Activated T-helper 2 cell treated with anti-CD3 and anti-CD28 coated beads, Interferon-gamma antibody, Interleukin-2, Interleukin-4, amounts not matched to agents 10 μg/mL and 5 μg/mL and 100 μg/mL, durations not matched to agents 14 hours and 24 hours and 36 hours (primary cell): ENCODE results near the gene MYOZ3. TPM values are rescaled to one million over a fixed set of nuclear protein-coding genes. Genes with fewer than 3 reads are reported as not detected.

Experiments
- DNase-seq: peaks from one replicate; pipeline ENCODE4 v3.0.0; 2021; ENCODE audit warnings: low spot score
- H3K27ac Mint-ChIP-seq: one replicate; pipeline ENCODE4 v1.8.0; 2021; ENCODE audit warnings: mixed read lengths
- H3K27me3 Mint-ChIP-seq: one replicate; pipeline ENCODE4 v1.8.0; 2021; ENCODE audit warnings: low read depth, mixed read lengths
- H3K36me3 Mint-ChIP-seq: one replicate; pipeline ENCODE4 v1.8.0; 2021; ENCODE audit warnings: low read depth, mixed read lengths
- H3K4me1 Mint-ChIP-seq: one replicate; pipeline ENCODE4 v1.8.0; 2021; ENCODE audit warnings: low read depth, mixed read lengths
- H3K4me3 Mint-ChIP-seq: one replicate; pipeline ENCODE4 v1.8.0; 2021; ENCODE audit warnings: low read depth, mild to moderate bottlenecking, moderate library complexity, mixed read lengths
- H3K9me3 Mint-ChIP-seq: one replicate; pipeline ENCODE4 v1.8.0; 2021; ENCODE audit warnings: mixed read lengths
- intact Hi-C: fragments of 100-400 bp; cut with micrococcal nuclease; formaldehyde crosslinking; loops from one replicate; pipeline ENCODE4 v1.15.1; 2023
- total RNA-seq: library from RNA; stranded (reverse); gene quantifications from 2 replicates; pipeline ENCODE4 v1.2.3, GENCODE V29; 2022

Gene MYOZ3
- total RNA-seq, 1 donor from 2014 or later = 0.09 TPM

- DNase-seq = no peak
- intact Hi-C loops = loop anchor here (10.0 kb wide), 1 partner anchor 197 kb away; no protein-coding TSS in a partner anchor
- Mint-ChIP-seq H3K27me3 (peaks cover 7% of the 10 kb centered on the region), H3K27ac (no peak overlapping the region), H3K36me3 (no peaks in the 10 kb centered on the region), H3K4me1 (peaks cover 2% of the 10 kb centered on the region), H3K4me3 (no peak overlapping the region), H3K9me3 (no peaks in the 10 kb centered on the region)
Measured at GRCh38 chr5:150651382-150651781, 9.7 kb upstream of the MYOZ3 start.

- intact Hi-C loops = loop anchor here (10.0 kb wide), 1 partner anchor 197 kb away; no protein-coding TSS in a partner anchor
Measured at GRCh38 chr5:150651924-150652671, 9.0 kb upstream of the MYOZ3 start.

GRCh38 chr5:150653145-150653761, 7.8 kb upstream of the MYOZ3 start:
- Mint-ChIP-seq H3K4me1 (peaks cover 6% of the 10 kb centered on the region), H3K4me3 (no peak overlapping the region), H3K36me3 (no peaks in the 10 kb centered on the region), H3K27me3 (peaks cover 10% of the 10 kb centered on the region), H3K9me3 (no peaks in the 10 kb centered on the region), H3K27ac (no peak overlapping the region)
- DNase-seq = no peak
- intact Hi-C loops = loop anchor here (10.0 kb wide), 1 partner anchor 198 kb away; no protein-coding TSS in a partner anchor

More at GRCh38 chr5:150651924-150652671, 9.0 kb upstream of the MYOZ3 start:
- H3K9me3 Mint-ChIP-seq = no peaks in the 10 kb centered on the region
- H3K36me3 Mint-ChIP-seq = no peaks in the 10 kb centered on the region
- no peak overlapping the region for H3K27ac Mint-ChIP-seq
- DNase-seq = no peak
- H3K4me1 Mint-ChIP-seq = peaks cover 2% of the 10 kb centered on the region
- no peak overlapping the region for H3K4me3 Mint-ChIP-seq
- H3K27me3 Mint-ChIP-seq = peaks cover 7% of the 10 kb centered on the region

GRCh38 chr5:150653762-150654556, 7.1 kb upstream of the MYOZ3 start:
- H3K27ac Mint-ChIP-seq = no peak overlapping the region
- no peak overlapping the region for H3K4me3 Mint-ChIP-seq
- no peak for DNase-seq
- H3K27me3 Mint-ChIP-seq = peaks cover 10% of the 10 kb centered on the region
- no peaks in the 10 kb centered on the region for H3K9me3 Mint-ChIP-seq
- H3K4me1 Mint-ChIP-seq = peaks cover 6% of the 10 kb centered on the region
- intact Hi-C loops = loop anchor here (10.0 kb wide), 1 partner anchor 199 kb away; no protein-coding TSS in a partner anchor
- H3K36me3 Mint-ChIP-seq = no peaks in the 10 kb centered on the region

GRCh38 chr5:150655221-150655620, 5.8 kb upstream of the MYOZ3 start:
- no peak overlapping the region for H3K27ac Mint-ChIP-seq
- peaks cover 6% of the 10 kb centered on the region for H3K4me1 Mint-ChIP-seq
- no peaks in the 10 kb centered on the region for H3K36me3 Mint-ChIP-seq
- H3K27me3 Mint-ChIP-seq = peaks cover 12% of the 10 kb centered on the region
- intact Hi-C loops = loop anchor here (10.0 kb wide), 1 partner anchor 200 kb away; no protein-coding TSS in a partner anchor
- H3K9me3 Mint-ChIP-seq = no peaks in the 10 kb centered on the region
- DNase-seq = no peak
- no peak overlapping the region for H3K4me3 Mint-ChIP-seq

GRCh38 chr5:150656191-150657132, 4.6 kb upstream of the MYOZ3 start:
- intact Hi-C loops = loop anchor here (1.0 to 10.0 kb wide), 3 partner anchors 95 to 202 kb away; partner anchors contain the start of gene IRGM
- peak overlapping the region; percentile 77 for H3K4me3 Mint-ChIP-seq
- H3K36me3 Mint-ChIP-seq = no peaks in the 10 kb centered on the region
- peaks cover 12% of the 10 kb centered on the region for H3K27me3 Mint-ChIP-seq
- DNase-seq = peak; percentile 77
- H3K4me1 Mint-ChIP-seq = peaks cover 6% of the 10 kb centered on the region
- no peaks in the 10 kb centered on the region for H3K9me3 Mint-ChIP-seq
- H3K27ac Mint-ChIP-seq = no peak overlapping the region

- intact Hi-C loops = loop anchor here (10.0 kb wide), 1 partner anchor 203 kb away; no protein-coding TSS in a partner anchor
- H3K27ac Mint-ChIP-seq = no peak overlapping the region
- H3K4me3 Mint-ChIP-seq = no peak overlapping the region
- peaks cover 15% of the 10 kb centered on the region for H3K27me3 Mint-ChIP-seq
- DNase-seq = no peak
- H3K9me3 Mint-ChIP-seq = no peaks in the 10 kb centered on the region
- H3K36me3 Mint-ChIP-seq = no peaks in the 10 kb centered on the region
- peaks cover 6% of the 10 kb centered on the region for H3K4me1 Mint-ChIP-seq
Measured at GRCh38 chr5:150658121-150658520, 2.9 kb upstream of the MYOZ3 start.

GRCh38 chr5:150658699-150659265, 2.3 kb upstream of the MYOZ3 start:
- Mint-ChIP-seq H3K4me3 (no peak overlapping the region), H3K27me3 (peaks cover 15% of the 10 kb centered on the region), H3K9me3 (no peaks in the 10 kb centered on the region), H3K27ac (no peak overlapping the region), H3K4me1 (peaks cover 6% of the 10 kb centered on the region), H3K36me3 (no peaks in the 10 kb centered on the region)
- DNase-seq = no peak
- intact Hi-C loops = loop anchor here (10.0 kb wide), 1 partner anchor 204 kb away; no protein-coding TSS in a partner anchor

- peaks cover 13% of the 10 kb centered on the region for H3K27me3 Mint-ChIP-seq
- no peak overlapping the region for H3K4me3 Mint-ChIP-seq
- H3K27ac Mint-ChIP-seq = no peak overlapping the region
- H3K36me3 Mint-ChIP-seq = no peaks in the 10 kb centered on the region
- peaks cover 6% of the 10 kb centered on the region for H3K4me1 Mint-ChIP-seq
- DNase-seq = no peak
- intact Hi-C loops = loop anchor here (10.0 kb wide), 1 partner anchor 205 kb away; no protein-coding TSS in a partner anchor
- no peaks in the 10 kb centered on the region for H3K9me3 Mint-ChIP-seq
Measured at GRCh38 chr5:150659360-150660107, 1.5 kb upstream of the MYOZ3 start.

- intact Hi-C loops = no loop called here
- H3K36me3 Mint-ChIP-seq = no peaks in the 10 kb centered on the region
- H3K4me1 Mint-ChIP-seq = peaks cover 6% of the 10 kb centered on the region
- H3K9me3 Mint-ChIP-seq = no peaks in the 10 kb centered on the region
- peaks cover 15% of the 10 kb centered on the region for H3K27me3 Mint-ChIP-seq
- H3K27ac Mint-ChIP-seq = no peak overlapping the region
- DNase-seq = no peak
- no peak overlapping the region for H3K4me3 Mint-ChIP-seq
Measured at GRCh38 chr5:150660108-150660831, 781 bp upstream of the MYOZ3 start.
